Measurements from ENCODE around the gene PARVA. TPM values are rescaled to one million over a fixed set of nuclear protein-coding genes. Genes with fewer than 3 reads are reported as not detected.

Gene PARVA
- total RNA-seq, 1 experiment from 2014 or later: 10.4 TPM

GRCh38 chr11:12509371-12509770, 132.0 kb downstream of the PARVA start:
- H3K9me3 Mint-ChIP-seq: peaks cover 8% of the 10 kb centered on the region; the same call in 1 of the 2 replicates
- ATAC-seq (no peak), DNase-seq (ENCODE audit: low spot score) (no peak)
- no peak overlapping the region for H3K27ac Mint-ChIP-seq
- CTCF ChIA-PET: no interaction called here
- peaks cover 24% of the 10 kb centered on the region for H3K4me1 Mint-ChIP-seq
- H3K36me3 Mint-ChIP-seq: no peaks in the 10 kb centered on the region
- POLR2A ChIA-PET: no interaction called here
- no peak for TF ChIP-seq ZBTB21 (CRISPR knock-in tag; IDR thresholded peaks at IDR 0.05; ENCODE audit: borderline replicate concordance)
- H3K4me3 Mint-ChIP-seq: no peak overlapping the region
- H3K27me3 Mint-ChIP-seq (ENCODE audit: low read depth): no peaks in the 10 kb centered on the region

- no peak for ATAC-seq
- Mint-ChIP-seq H3K27me3 (ENCODE audit: low read depth) (no peaks in the 10 kb centered on the region), H3K4me3 (no peak overlapping the region), H3K27ac (no peak overlapping the region), H3K36me3 (no peaks in the 10 kb centered on the region), H3K4me1 (peaks cover 22% of the 10 kb centered on the region), H3K9me3 (peaks cover 8% of the 10 kb centered on the region; the same call in 1 of the 2 replicates)
- ChIA-PET CTCF (no interaction called here), POLR2A (no interaction called here)
- no peak for TF ChIP-seq TP53 (CRISPR knock-in tag; IDR thresholded peaks at IDR 0.05)
- no peak for TF ChIP-seq FOXP1 (CRISPR knock-in tag; IDR thresholded peaks at IDR 0.05; ENCODE audit: borderline replicate concordance)
- TF ChIP-seq NFE2L1 (CRISPR knock-in tag; IDR thresholded peaks at IDR 0.05): no peak
- no peak for TF ChIP-seq JAZF1 (CRISPR knock-in tag; IDR thresholded peaks at IDR 0.05)
- no peak for TF ChIP-seq CDX4 (CRISPR knock-in tag; IDR thresholded peaks at IDR 0.05; ENCODE audit: borderline replicate concordance)
- no peak for TF ChIP-seq ZSCAN18 (CRISPR knock-in tag; IDR thresholded peaks at IDR 0.05)
- TF ChIP-seq NR3C1 (CRISPR knock-in tag; conservative IDR thresholded peaks at IDR 0.05; ENCODE audit: low read depth): no peak
- TF ChIP-seq ZNF416 (CRISPR knock-in tag; IDR thresholded peaks at IDR 0.05): no peak
- no peak for TF ChIP-seq SMAD3 (CRISPR knock-in tag; IDR thresholded peaks at IDR 0.05; ENCODE audit: borderline replicate concordance)
- TF ChIP-seq OVOL2 (CRISPR knock-in tag; IDR thresholded peaks at IDR 0.05; ENCODE audit: borderline replicate concordance): no peak
- no peak for TF ChIP-seq NFYB (CRISPR knock-in tag; conservative IDR thresholded peaks at IDR 0.05; ENCODE audit: low read depth)
- no peak for TF ChIP-seq ERG (CRISPR knock-in tag; IDR thresholded peaks at IDR 0.05)
- no peak for TF ChIP-seq GABPB1 (CRISPR knock-in tag; IDR thresholded peaks at IDR 0.05)
- DNase-seq (ENCODE audit: low spot score): no peak
Observed at GRCh38 chr11:12512132-12512531, 134.8 kb downstream of the PARVA start.

GRCh38 chr11:12512826-12513395, 135.5 kb downstream of the PARVA start:
- peaks cover 15% of the 10 kb centered on the region for H3K4me1 Mint-ChIP-seq
- ATAC-seq: no peak
- POLR2A ChIA-PET: no interaction called here
- peaks cover 8% of the 10 kb centered on the region; the same call in 1 of the 2 replicates for H3K9me3 Mint-ChIP-seq
- H3K36me3 Mint-ChIP-seq: no peaks in the 10 kb centered on the region
- no peak overlapping the region for H3K4me3 Mint-ChIP-seq
- CTCF ChIA-PET: no interaction called here
- DNase-seq (ENCODE audit: low spot score): no peak
- no peaks in the 10 kb centered on the region for H3K27me3 Mint-ChIP-seq (ENCODE audit: low read depth)
- H3K27ac Mint-ChIP-seq: no peak overlapping the region
- TF ChIP-seq ELF4 (CRISPR knock-in tag; IDR thresholded peaks at IDR 0.05; ENCODE audit: low read depth): no peak
- no peak for TF ChIP-seq FOXP4 (CRISPR knock-in tag; IDR thresholded peaks at IDR 0.05)
- TF ChIP-seq ZBTB43 (CRISPR knock-in tag; IDR thresholded peaks at IDR 0.05): no peak
- no peak for TF ChIP-seq CREM (CRISPR knock-in tag; IDR thresholded peaks at IDR 0.05)
- TF ChIP-seq ATF1 (CRISPR knock-in tag; IDR thresholded peaks at IDR 0.05): no peak
- no peak for TF ChIP-seq ESRRA (CRISPR knock-in tag; IDR thresholded peaks at IDR 0.05; ENCODE audit: borderline replicate concordance)
- TF ChIP-seq ZNF317 (CRISPR knock-in tag; IDR thresholded peaks at IDR 0.05; ENCODE audit: borderline replicate concordance, low read depth): no peak
- no peak for TF ChIP-seq ERG (CRISPR knock-in tag; IDR thresholded peaks at IDR 0.05)
- no peak for TF ChIP-seq GABPB1 (CRISPR knock-in tag; IDR thresholded peaks at IDR 0.05)
- no peak for TF ChIP-seq ZSCAN18 (CRISPR knock-in tag; IDR thresholded peaks at IDR 0.05)
- TF ChIP-seq ZNF232 (CRISPR knock-in tag; IDR thresholded peaks at IDR 0.05): no peak
- TF ChIP-seq ETV6 (CRISPR knock-in tag; IDR thresholded peaks at IDR 0.05): no peak
- TF ChIP-seq GTF2I (CRISPR knock-in tag; conservative IDR thresholded peaks at IDR 0.05): no peak

All from WTC11 (cell line).